Ascending aorta (tissue), 2 donors: ENCODE measurements around the gene RNF5. TPM values are rescaled to one million over a fixed set of nuclear protein-coding genes. Genes with fewer than 3 reads are reported as not detected.
A peak's percentile ranks its signal among the peaks of the same experiment; 100 is the strongest.

Source experiments
- DNase-seq, 2 donors: peaks; one replicate each; pipeline ENCODE4 v3.0.0-alpha.2; 2019; ENCODE audit warnings: low spot score in 2 of 2
- H3K27ac ChIP-seq, 2 donors: fragments of 200-600 bp; sonication (generic); one replicate each; pipeline ENCODE4 v1.5.1; 2016 to 2017; ENCODE audit warnings: mild to moderate bottlenecking in 1 of 2
- H3K27me3 ChIP-seq: fragments of 200-600 bp; sonication (generic); one replicate; pipeline ENCODE4 v1.5.1; 2017
- H3K36me3 ChIP-seq, 2 donors: fragments of 200-600 bp; sonication (generic); one replicate each; pipeline ENCODE4 v1.5.1; 2016
- H3K4me1 ChIP-seq, 2 donors: fragments of 200-600 bp; sonication (generic); one replicate each; pipeline ENCODE4 v1.5.1; 2016 to 2017; ENCODE audit warnings: mild to moderate bottlenecking in 1 of 2
- H3K4me3 ChIP-seq, 2 donors: fragments of 200-600 bp; sonication (generic); one replicate each; pipeline ENCODE4 v1.5.1; 2016 to 2017; ENCODE audit warnings: mild to moderate bottlenecking in 1 of 2
- H3K9me3 ChIP-seq, 2 donors: fragments of 200-600 bp; sonication (generic); one replicate each; pipeline ENCODE4 v1.5.1; 2016
- CTCF ChIP-seq, 3 experiments: fragments of 200-600 bp in 2 of 3; fragments of 450-650 bp in 1 of 3; sonication (generic) in 2 of 3; IDR thresholded peaks; one replicate each; pipeline ENCODE4 v1.5.1; 2016 to 2019; ENCODE audit warnings: antibody characterized with exemption in 3 of 3, mild to moderate bottlenecking in 1 of 3, moderate library complexity in 1 of 3
- intact Hi-C: fragments of 100-400 bp; cut with DNase I; formaldehyde crosslinking; loops from one replicate; pipeline ENCODE4 v1.15.1; 2023
- total RNA-seq: library from RNA; depleted of rRNA; stranded (reverse); fragments of >200 nt; gene quantifications from one replicate; pipeline ENCODE4 v1.1.0, GENCODE V29; 2016

The RNF5 gene
- total RNA-seq, 1 donor from 2014 or later, result 73.0 TPM

DNA sequence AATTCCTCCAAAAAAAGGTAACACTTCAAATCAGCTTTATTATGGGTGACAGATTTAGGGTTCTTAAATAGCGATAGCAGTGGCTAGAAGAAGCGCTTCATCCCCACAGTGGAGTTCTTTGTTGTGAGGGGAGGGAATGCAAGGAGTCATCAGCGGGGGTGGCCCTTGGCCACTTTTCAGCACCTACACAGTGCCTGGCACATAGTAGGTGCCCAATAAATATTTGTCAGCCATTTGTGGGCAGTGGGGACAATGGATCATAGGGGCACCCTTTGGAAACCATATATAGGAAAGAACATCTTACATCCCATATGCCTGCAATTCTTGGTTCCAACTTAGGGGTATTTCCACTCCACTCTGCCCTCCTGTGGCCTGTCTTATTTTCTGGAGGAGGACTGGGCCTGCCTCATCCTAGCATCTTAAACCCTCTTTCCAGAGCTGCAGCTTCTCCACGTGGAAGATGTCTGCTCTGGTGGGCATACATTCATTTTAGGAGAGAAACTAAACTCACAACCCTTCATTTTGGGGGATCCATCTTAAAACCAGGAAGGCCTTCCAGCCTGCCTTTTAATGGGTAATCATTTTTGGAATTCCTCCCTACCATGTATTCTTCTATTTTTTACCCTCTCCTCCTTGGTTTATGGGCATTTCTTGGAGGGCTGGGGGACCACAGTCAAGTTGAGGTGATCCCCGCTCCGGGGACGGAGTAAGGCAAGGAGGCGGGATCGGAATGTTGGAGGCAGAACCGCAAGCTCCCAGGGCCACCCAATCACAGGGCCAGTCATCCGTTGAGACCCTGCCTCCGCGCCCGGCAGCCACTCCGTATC, 16.8 kb downstream of the RNF5 start:
- intact Hi-C loops, result loop anchor here (1.0 to 5.0 kb wide), 8 partner anchors 18 to 1217 kb away; partner anchors contain the start of genes ATF6B, C6orf47, GPANK1 and PHF1
- Histone ChIP-seq H3K27ac (peak overlapping the region; percentile 87 to 92), H3K4me3 (peak overlapping the region; percentile 32 to 64), H3K9me3 (no peaks in the 10 kb centered on the region), H3K36me3 (no peaks in the 10 kb centered on the region), H3K27me3 (no peaks in the 10 kb centered on the region), H3K4me1 (peaks cover 8 to 20% of the 10 kb centered on the region in 2 donors)
- peak; percentile 35 to 53 (median 42) for TF ChIP-seq CTCF (IDR thresholded peaks at IDR 0.05)
- peak in 1 of 2 donors; percentile 76 for DNase-seq

DNA sequence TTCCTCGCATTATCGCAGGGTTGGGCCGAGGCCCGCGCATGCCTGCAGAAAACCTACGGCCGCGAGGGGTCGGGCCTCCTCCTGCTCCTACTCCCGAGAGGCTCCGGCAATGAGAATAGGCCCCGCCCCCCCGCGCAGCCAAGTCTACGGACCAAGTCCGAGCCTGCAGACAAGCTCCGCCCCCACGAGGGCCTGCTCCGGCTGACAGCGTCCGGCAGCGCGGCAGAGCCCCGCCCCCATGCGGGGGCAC, 17.4 kb downstream of the RNF5 start:
- intact Hi-C loops, result loop anchor here (1.0 to 5.0 kb wide), 8 partner anchors 18 to 1217 kb away; partner anchors contain the start of genes ATF6B, C6orf47, GPANK1 and PHF1
- peak in 1 of 3 experiments; percentile 63 for TF ChIP-seq CTCF (IDR thresholded peaks at IDR 0.05)
- Histone ChIP-seq H3K27me3 (no peaks in the 10 kb centered on the region), H3K36me3 (no peaks in the 10 kb centered on the region), H3K27ac (peak overlapping the region; percentile 99 to 100), H3K4me1 (peaks cover 8 to 19% of the 10 kb centered on the region in 2 donors), H3K4me3 (peak overlapping the region; percentile 78 to 88), H3K9me3 (no peaks in the 10 kb centered on the region)
- peak; percentile 100 for DNase-seq

DNA sequence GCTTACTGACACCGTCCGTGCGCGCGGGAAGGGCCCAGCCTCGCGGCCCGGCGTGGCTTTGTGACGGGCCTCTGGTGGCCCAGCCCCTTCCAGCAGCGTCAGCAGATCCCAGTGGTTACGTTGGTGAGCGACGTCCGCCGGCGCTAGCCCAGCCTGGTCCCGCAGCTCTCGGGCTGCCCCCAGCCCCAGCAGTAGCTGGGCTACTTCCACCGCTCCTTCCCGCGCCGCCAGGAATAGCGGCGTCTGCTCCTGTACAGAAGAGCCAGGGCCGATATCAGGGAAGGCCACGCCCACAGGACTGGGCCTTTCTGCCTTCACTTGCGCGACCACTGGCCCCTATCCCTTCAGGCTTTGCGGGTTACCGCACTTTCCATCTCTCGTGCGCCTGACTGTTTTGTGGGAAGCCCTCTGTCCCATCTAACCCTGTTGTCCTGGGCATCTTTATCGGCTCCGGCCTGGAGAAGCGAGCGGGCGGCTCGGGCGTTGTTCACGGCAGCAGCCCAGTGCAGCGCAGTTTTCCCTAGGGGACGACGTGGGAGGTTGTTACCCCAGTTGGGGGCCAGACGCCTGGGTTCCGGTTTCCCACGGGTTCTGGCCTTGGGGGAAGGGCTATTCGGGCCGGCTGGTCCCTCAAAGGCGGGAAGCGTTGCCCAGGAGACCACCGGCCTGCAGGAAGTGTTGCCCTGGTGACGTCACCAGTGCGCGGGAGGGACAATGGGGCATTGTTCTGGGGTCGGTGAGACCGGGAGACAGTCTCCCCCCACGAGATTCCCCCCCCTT, 17.9 kb downstream of the RNF5 start:
- TF ChIP-seq CTCF (IDR thresholded peaks at IDR 0.05), result no peak
- Histone ChIP-seq H3K4me1 (peaks cover 3 to 14% of the 10 kb centered on the region in 2 donors), H3K27ac (peak overlapping the region; percentile 99 to 100), H3K4me3 (peak overlapping the region; percentile 78 to 88), H3K27me3 (no peaks in the 10 kb centered on the region), H3K9me3 (no peaks in the 10 kb centered on the region), H3K36me3 (no peaks in the 10 kb centered on the region)
- peak; percentile 79 to 96 for DNase-seq
- intact Hi-C loops, result loop anchor here (1.0 to 5.0 kb wide), 8 partner anchors 19 to 1216 kb away; partner anchors contain the start of genes ATF6B, C6orf47, GPANK1 and PHF1

DNA sequence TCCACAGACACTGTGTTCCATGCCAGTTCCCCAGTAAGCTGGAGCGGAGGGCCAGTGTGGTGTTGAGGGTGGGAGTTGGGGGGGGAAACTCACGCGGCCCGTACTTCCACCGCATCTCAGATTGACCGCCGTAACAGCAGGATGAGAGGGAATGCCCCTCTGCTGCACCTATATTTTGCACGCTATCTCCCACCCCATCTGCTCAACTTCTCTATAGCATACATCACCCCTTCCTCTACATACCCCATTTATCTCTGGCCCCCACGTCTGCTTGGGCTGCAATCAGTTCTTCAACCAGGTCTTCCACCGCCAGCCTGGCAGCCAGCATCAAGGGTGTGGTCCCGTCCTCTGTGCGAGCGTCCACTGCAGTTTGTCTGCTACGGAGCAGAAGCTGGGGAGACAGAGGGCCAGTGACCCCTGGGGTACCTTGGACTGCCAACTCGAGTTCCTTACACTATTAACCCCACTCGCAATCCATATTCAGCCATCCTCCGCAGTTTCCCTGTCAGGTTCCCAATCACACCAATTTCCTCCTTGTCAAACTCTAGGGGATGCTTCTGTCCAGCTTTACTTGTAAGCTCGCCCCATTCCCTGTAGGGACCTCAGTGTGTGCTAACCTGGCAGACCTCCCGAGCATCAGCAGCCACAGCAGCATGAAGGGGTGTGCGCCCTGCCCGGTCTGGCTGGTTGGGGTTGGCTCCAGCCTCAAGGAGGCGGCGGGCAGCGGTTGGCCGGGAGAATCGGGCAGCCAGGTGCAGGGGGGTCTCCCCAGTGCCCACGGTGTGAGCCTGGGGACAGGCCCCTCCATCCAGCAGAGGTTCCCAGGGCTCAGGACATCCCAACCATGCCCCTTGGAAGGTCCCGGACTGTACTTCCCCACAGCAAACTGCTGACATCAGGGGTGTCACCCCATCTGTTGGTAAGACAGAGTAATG, 18.7 kb downstream of the RNF5 start:
- no peak for TF ChIP-seq CTCF (IDR thresholded peaks at IDR 0.05)
- peak overlapping the region; percentile 78 to 88 for H3K4me3 ChIP-seq
- no peaks in the 10 kb centered on the region for H3K36me3 ChIP-seq
- no peaks in the 10 kb centered on the region for H3K27me3 ChIP-seq
- no peak for DNase-seq
- no peaks in the 10 kb centered on the region for H3K9me3 ChIP-seq
- H3K27ac ChIP-seq, result peak overlapping the region; percentile 99 to 100
- intact Hi-C loops, result loop anchor here (5.0 kb wide), 6 partner anchors 70 to 1215 kb away; partner anchors contain the start of genes ATF6B, C6orf47, GPANK1 and PHF1
- H3K4me1 ChIP-seq, result peaks cover 3 to 9% of the 10 kb centered on the region in 2 donors

DNA sequence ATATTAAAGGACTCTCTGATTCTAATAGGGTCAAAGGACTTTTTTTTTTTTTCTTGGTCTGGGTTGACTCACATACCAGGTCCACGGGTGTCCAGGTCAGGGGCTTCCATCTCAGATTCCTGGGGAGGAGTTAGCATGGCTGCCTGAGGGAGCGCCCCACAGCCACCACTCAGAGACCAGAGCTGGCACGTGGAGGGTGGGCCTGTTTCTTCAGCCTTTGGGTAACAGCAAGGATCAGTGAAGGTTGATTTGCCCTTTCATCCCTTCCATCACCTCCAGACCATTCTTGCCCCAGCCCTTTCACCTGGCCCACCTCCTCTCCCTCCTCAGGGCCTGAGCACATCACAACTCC, 20.1 kb downstream of the RNF5 start:
- Histone ChIP-seq H3K27me3 (no peaks in the 10 kb centered on the region), H3K9me3 (no peaks in the 10 kb centered on the region), H3K4me3 (no peak overlapping the region), H3K36me3 (no peaks in the 10 kb centered on the region), H3K27ac (no peak overlapping the region), H3K4me1 (peaks cover 3 to 9% of the 10 kb centered on the region in 2 donors)
- no peak for TF ChIP-seq CTCF (IDR thresholded peaks at IDR 0.05)
- no peak for DNase-seq
- intact Hi-C loops, result loop anchor here (5.0 kb wide), 6 partner anchors 71 to 1214 kb away; partner anchors contain the start of genes ATF6B, C6orf47, GPANK1 and PHF1
